NCI-H2107 (cell line): Measurements from ENCODE around the gene OR5C1.
"Not testable (repeated sequence)": the region's sequence is repeated elsewhere in the genome, so short reads cannot be mapped to it uniquely, and the experiment has no call there.

ENCODE experiments used
- DNase-seq: peaks from one replicate; lab custom pipeline; 2025; lab: John Stamatoyannopoulos, UW

Gene OR5C1

GRCh38 chr9:122788831-122789230 is at the start of gene OR5C1:
TSS of gene OR5C1 (plus strand) at chr9:122788933. CDS start at chr9:122788933, 0 bp downstream.
- no peak for DNase-seq

GRCh38 chr9:122742003-122742402 is 46.7 kb upstream of the OR5C1 start, which contains the start of gene OR1L6:
TSS of gene OR1L6 (plus strand) at chr9:122742303. CDS start at chr9:122749848, 7,545 bp downstream.
- DNase-seq, result no peak

GRCh38 chr9:122754825-122755224 is 33.9 kb upstream of the OR5C1 start:
- DNase-seq, result no peak

DNA sequence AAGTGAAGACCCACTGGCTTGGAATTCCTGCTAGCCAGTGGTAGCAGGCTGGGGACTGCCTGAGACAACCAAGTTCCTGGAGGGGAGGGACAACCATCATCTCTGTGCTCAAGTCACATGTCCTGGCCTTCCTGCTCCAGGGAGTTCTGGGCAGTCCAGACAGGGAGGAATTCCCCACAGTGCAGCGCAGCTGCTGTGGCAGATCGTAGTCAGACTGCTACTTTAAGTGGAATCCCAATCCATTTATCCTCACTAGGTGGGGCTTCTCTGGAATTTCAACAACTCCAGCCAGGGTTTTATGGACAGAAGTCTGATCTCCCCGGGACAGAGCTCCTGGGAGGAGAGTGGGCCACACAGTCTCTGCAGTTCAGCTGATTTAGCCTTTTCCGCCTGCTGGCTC is 20.9 kb upstream of the OR5C1 start:
- DNase-seq, result no peak

DNA sequence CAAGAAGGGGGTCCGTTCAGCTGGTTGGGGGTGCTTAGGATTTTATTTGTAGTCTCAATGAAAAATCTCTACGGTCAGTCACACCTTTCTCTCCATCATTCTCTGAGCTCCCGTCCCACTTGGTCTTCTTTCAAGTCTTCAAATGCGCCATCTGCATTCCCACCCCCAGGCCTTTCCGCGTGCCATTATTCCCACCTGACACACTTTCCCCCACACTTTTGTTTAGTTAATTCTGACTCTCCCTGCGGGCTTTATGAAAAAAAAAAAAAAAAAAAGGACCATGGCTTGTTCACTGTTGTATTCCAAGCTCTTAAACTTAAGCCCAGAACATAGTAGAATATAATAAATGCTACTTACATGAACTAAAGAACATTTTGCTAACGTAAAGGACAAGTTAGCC is 11.7 kb upstream of the OR5C1 start:
- DNase-seq, result no peak

DNA sequence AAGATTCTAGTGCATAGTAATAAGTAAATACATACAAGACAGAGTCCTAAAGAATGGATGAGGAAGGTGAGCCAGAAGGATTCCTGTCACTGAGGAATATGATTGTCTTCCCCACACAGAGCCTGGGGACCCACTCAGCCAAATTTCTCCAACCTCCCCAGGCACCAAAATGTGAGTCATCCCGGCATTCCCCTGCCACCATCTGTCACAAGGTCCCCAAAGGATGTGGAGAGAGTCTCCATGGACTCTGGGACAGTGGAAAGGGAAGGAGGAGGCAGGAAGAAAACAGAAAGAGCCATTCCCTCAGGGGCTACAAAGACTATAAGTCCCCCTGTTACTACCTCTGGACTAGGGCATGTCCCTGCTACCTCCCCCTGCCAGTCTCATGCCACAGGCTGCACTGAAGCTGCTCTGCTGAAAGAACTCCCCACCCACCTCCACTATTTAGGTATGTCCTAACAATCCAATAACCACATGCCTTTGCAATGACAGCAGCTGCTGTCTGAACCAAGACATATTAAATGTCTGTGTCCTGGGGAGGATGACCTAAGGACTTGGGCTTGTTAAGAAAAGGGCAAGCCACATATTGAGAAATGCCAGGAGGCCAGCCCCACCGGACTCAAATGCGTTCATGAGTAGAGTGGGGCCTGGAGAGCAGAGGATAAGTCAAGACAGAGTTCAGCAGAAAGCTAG is 10.7 kb upstream of the OR5C1 start:
- DNase-seq, result no peak

- DNase-seq, result no peak
These were observed 9.6 kb upstream of the OR5C1 start for GRCh38 chr9:122779181-122779580.

- DNase-seq, result no peak
These were observed 8.7 kb upstream of the OR5C1 start for GRCh38 chr9:122780026-122780425.

- no peak for DNase-seq
These were observed 7.1 kb upstream of the OR5C1 start for GRCh38 chr9:122781671-122782070.

DNA sequence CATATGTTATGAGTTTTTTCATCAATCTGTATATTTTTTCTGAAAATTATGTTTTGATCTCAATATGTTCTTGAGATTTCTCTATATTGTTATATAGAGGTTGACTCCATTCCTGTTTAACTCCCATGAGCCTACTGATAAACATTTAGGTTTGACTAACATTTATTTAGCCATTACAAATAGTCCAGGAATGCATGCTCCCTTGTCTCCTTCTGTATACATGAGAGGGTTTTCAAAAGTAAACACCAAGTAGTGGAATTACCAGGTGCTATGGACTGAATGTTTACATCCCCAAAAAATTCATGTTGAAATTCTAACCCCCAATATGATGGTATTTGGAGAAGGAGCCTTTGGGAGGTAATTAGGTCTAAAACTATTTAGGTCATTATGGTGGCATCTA is 3.5 kb upstream of the OR5C1 start:
- no peak for DNase-seq

DNA sequence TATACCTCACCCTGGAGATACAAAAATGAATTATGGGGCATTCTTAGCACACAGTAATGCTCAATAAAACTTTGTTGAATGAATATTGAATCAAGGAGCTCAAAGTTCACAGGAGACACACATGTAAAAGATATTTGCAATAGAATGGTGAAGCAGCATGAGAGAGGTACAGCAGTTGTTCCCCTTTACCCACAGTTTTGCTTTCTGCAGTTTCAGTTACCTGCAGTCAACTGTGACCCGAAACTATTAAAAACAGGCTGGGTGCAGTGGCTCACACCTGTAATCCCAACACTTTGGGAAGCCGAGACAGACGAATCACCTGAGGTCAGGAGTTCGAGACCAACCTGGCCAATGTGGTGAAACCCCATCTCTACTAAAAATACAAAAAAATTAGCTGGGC is 2.4 kb upstream of the OR5C1 start:
- DNase-seq, result no peak

- no peak for DNase-seq
These were observed 718 bp downstream of the OR5C1 start for GRCh38 chr9:122789256-122790046.

DNA sequence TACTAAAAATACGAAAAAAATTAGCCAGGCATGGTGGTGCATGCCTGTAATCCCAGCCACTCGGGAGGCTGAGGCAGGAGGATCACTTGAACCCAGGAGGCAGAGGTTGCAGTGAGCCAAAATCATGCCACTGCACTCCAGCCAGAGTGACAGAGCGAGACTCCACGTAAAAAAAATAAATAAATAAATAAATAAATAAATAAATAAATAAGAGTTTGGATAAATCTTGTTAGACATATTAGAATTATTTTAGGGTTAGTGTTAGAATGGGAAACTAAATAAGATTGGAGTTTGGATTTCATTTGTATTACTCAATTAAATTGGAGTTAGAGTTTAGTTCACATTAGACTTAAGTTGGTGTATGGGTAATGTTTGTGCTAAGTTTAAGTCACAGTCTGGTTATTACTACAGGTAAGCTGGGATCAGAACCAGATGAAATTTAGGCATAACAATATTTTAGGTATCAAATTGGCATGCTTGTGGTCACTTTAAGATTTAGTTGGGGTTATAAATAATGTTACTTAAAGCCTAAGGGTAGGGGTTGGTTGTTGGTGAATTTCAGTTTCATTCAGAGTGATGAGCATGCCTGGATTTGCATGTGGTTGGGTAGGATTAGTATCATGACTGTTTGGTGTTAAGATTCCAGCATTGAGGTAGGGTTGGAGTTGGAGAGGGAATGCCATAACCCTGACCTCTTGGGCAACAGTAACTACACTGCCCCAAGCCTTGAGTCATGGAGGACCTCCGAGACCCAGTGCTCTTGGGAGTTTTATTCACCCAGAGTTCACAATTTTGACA is 3.3 kb downstream of the OR5C1 start:
- DNase-seq, result no peak

DNA sequence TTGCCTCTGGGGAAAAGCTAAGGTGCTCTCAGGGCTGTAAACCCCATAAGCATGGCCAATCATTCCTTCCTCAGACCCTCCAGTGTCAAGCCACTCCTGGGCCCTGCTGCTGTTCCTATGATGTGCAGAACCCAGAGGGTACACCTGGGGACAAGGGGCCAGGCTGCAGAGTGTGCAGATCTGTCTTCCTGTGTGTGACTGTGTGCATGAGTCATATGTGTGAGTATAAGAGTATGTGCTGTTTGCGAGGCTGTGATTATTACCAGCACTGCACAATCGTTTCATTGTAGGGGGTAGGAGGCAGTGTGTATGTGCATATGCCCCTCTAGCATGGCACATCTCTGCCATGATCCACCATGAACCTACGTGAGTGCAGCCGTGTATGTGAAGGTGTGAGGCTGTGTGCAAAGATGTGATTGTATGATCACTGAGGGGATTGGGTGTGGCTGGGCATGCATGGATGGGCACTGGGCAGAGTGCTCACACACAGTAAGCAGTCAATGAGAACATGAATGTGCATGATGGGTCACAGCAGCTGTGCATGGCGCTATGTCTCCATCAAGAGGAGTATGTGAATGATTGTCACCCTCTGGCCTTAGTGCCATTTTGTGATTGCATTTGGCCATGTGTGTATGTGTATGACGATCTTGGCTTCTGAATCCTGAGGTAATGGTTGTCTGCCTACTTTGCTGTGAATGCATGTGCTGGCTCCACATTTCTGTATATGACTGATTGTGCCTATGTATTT is 8.8 kb downstream of the OR5C1 start:
- DNase-seq, result no peak

DNA sequence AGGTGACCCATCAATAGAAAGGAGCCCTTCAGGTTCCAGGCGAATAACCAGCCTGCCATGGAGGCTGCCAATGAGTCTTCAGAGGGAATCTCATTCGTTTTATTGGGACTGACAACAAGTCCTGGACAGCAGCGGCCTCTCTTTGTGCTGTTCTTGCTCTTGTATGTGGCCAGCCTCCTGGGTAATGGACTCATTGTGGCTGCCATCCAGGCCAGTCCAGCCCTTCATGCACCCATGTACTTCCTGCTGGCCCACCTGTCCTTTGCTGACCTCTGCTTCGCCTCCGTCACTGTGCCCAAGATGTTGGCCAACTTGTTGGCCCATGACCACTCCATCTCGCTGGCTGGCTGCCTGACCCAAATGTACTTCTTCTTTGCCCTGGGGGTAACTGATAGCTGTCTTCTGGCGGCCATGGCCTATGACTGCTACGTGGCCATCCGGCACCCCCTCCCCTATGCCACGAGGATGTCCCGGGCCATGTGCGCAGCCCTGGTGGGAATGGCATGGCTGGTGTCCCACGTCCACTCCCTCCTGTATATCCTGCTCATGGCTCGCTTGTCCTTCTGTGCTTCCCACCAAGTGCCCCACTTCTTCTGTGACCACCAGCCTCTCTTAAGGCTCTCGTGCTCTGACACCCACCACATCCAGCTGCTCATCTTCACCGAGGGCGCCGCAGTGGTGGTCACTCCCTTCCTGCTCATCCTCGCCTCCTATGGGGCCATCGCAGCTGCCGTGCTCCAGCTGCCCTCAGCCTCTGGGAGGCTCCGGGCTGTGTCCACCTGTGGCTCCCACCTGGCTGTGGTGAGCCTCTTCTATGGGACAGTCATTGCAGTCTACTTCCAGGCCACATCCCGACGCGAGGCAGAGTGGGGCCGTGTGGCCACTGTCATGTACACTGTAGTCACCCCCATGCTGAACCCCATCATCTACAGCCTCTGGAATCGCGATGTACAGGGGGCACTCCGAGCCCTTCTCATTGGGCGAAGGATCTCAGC is 11.6 kb downstream of the OR5C1 start, which contains the start of gene OR1K1:
OR1K1 (plus strand) TSS at position 58 of the 995 bp plus-strand sequence; CDS start at position 58, 0 bp downstream.
- DNase-seq, result no peak

- no peak for DNase-seq
These were observed 17.9 kb downstream of the OR5C1 start for GRCh38 chr9:122806661-122807060.

GRCh38 chr9:122807271-122807900 is 18.7 kb downstream of the OR5C1 start:
- DNase-seq, result no peak

- DNase-seq, result no peak
These were observed 19.4 kb downstream of the OR5C1 start for GRCh38 chr9:122808141-122808540.

DNA sequence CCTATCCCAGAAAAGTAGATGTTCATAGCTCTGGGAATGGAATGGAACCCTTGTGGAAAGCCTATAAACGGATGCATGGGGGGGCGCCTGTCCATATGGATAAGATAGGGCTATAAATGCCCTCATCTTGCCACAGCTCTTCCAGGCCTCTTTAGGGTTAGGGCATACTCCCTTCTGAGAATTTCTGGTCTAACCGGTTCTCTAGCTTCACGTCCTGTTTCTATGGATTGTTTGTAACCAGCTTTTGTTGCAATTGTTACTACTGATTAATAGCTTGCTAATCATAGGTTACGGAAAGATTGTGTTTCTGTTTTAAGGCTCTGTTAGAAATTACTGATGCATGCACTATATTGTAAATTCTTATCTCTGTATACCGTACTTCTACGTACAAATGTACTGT is 20.5 kb downstream of the OR5C1 start:
- not testable (repeated sequence) for DNase-seq
